ENCODE results near the gene GGT7. TPM values are rescaled to one million over a fixed set of nuclear protein-coding genes. Genes with fewer than 3 reads are reported as not detected.
"Not testable (repeated sequence)": the region's sequence is repeated elsewhere in the genome, so short reads cannot be mapped to it uniquely, and the experiment has no call there.

The GGT7 gene
- total RNA-seq: 5.1 TPM

DNA sequence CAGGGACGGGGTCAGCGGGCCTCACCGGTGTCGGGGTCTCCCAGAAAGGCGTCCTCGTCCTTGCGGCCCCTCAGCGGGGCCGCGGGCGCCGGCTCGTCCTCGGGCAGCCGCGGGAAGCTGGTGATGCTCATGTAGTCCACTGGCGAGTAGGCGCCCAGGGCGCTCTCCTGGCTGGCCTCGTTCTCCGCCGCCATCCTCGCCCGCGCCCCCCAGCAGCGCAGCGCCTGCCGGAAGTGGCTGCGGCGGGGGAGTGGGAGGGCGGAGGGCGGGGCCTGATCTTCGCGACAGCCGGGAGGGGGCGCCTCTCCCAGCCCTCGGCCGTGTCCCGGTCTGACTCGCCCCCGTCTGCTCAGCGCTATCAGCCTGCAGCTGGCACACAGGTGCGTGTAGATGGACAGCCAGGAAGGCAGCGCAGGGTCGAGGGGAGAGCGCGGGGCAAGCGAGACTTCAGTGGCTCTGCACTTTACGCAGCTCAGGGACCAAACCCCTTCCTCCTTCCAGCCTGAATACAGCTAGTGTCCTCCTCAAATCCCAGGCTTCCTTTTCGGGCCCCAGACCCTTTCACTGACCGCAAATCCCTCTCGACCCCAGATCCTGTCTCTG lies at the start of gene GGT7:
Gene GGT7 (minus strand): TSS at position 235 of the 603 bp plus-strand sequence. CDS start 41 bp downstream, at position 194.
- peak; percentile 23 for ATAC-seq

GRCh38 chr20:34921436-34921835 lies 48.8 kb upstream of the GGT7 start:
- peak; percentile 64 for ATAC-seq

GRCh38 chr20:34920055-34920454 lies 47.4 kb upstream of the GGT7 start:
- no peak for ATAC-seq

GRCh38 chr20:34916774-34917354 lies 44.2 kb upstream of the GGT7 start:
- ATAC-seq: no peak

DNA sequence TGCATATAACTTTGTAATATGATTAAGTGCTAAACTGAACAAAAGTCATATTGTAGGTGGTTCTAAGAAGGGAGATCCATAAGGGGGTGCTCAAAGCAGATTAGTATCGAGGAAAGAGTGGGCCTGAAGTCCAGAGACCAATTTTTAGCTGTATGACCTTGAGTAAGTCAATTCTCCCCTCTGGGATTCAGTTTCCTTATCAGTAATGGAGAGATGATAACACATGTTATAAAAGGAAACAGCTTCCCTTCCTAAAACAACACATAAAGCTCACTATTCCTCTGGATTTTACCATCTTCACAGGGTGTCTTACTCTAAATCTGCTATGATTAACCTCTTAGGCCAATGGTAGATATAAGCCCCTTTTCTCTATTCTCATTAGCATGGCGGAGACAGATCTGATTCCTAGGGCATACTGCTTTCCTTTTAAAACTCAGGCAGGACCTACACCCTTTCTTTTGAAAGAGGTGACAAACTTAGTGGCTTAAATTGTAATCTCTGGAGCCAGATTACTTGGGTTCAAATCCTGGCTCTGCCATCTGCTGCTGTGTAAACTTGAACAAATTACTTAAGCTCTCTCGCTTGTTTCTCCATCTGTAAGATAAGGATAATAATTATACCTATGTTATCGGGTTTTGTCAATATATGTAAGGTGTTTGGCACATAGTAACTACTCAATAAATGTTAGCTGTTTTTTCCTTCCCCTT lies 43.2 kb upstream of the GGT7 start:
- no peak for ATAC-seq

- no peak for ATAC-seq
Measured at GRCh38 chr20:34915131-34915530, 42.5 kb upstream of the GGT7 start.

- ATAC-seq: peak; percentile 89
Measured at GRCh38 chr20:34907616-34908469, 35.2 kb upstream of the GGT7 start.

DNA sequence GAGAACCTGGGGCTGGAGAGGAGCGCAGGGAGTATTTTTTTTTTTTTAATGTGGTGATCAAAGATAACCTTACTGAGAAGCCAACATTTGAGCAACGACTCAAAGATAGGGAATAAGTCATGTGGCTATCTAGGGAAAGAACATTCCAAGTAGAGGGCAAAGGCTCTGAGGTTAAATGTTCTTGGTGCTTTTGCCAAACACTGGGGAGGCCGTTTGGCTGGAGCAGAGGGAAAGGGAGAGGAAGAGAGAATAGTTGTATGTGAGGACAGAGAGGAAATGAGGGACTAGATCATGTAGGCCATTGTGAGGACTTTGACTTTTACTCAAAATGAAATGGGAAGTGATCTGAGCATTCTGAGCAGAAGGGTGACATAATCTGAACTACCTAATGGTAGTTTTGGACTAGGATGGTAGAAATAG lies 31.6 kb upstream of the GGT7 start:
- no peak for ATAC-seq

DNA sequence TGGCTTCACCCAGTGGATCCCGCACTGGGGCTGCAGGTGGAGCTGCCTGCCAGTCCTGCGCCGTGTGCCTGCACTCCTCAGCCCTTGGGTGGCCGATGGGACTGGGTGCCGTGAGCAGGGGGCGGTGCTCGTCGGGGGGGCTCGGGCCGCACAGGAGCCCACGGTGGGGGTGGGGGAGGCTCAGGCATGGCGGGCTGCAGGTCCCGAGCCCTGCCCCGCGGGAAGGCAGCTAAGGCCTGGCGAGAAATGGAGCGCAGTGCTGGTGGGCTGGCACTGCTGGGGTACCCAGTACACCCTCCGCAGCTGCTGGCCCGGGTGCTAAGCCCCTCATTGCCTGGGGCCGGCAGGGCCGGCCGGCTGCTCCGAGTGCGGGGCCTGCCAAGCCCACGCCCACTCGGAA lies 26.1 kb upstream of the GGT7 start:
- not testable (repeated sequence) for ATAC-seq

DNA sequence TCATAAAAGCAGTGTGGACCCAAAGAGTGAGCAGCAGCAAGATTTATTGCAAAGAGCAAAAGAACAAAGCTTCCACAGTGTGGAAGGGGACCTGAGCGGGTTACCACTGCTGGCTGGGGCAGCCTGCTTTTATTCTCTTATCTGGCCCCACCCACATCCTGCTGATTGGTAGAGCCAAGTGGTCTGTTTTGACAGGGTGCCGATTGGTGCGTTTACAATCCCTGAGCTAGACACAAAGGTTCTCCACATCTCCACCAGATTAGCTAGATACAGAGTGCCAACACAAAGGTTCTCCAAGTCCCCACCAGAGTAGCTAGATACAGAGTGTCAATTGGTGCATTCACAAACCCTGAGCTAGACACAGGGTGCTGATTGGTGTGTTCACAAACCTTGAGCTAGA lies 25.5 kb upstream of the GGT7 start:
- not testable (repeated sequence) for ATAC-seq

- no peak for ATAC-seq
Measured at GRCh38 chr20:34896086-34896621, 23.5 kb upstream of the GGT7 start.

DNA sequence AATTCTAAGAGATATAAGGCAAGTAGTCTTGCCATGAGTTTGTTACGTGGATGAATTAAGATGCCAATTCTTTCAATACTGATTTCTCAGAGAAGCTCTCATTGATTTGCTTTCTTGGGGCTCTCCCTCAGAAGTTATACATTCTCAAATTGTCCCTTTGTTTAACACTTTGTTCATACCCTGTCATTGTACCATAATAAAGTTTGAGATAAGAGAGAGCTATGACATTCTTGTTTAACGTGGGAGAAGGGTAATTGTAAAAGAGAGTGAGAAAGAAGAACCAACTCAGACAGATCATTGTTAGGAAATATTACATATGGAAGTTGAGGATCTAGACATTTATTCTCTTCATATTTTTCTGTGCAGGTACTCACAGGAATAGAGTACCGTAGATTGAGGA lies 22.8 kb upstream of the GGT7 start:
- no peak for ATAC-seq

- ATAC-seq: no peak
Measured at GRCh38 chr20:34894723-34895122, 22.1 kb upstream of the GGT7 start.

- ATAC-seq: no peak
Measured at GRCh38 chr20:34892671-34893070, 20.0 kb upstream of the GGT7 start.

DNA sequence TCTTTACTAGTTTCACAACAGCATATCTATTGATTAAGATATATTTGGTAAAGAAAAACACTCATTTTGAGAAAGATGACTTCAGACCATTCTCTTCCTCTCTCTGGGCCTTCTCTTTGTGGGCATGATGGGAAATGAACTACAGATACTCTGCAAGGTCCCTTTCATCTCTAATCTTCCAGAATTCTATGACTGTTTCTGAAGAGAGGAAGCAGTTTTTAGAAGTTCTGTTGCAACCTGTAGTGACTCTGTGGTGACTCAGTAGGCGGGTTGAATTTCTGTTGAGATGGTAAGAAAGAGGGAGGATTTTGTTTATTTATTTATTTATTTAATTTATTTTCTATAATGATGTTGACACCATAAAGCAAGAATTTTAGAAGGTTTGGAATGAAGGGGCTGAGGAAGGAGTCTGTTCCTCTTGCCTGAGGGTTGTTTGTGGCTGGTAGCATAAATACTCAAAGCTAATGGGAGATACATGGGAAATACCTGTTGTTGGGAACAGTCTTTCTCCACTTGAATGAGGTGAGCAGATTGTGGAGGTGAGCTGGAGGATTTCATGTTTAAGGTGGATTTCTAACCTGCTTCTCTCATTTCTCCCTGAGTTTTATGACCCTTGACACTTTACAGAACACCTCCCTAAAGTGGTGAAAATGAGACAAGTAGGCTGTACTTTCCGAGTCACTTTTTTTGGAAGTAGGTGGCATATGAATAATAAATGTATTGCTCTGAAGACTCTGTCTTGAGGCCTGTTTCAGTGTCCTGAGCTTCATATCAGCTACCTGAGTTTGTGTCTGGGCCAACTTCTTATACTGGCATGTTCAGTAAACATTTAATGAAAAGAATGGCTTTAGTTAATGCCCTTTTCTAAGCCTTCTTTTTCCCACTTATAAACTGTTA lies 18.8 kb upstream of the GGT7 start:
- peak; percentile 89 for ATAC-seq

- no peak for ATAC-seq
Measured at GRCh38 chr20:34888468-34888867, 15.8 kb upstream of the GGT7 start.

DNA sequence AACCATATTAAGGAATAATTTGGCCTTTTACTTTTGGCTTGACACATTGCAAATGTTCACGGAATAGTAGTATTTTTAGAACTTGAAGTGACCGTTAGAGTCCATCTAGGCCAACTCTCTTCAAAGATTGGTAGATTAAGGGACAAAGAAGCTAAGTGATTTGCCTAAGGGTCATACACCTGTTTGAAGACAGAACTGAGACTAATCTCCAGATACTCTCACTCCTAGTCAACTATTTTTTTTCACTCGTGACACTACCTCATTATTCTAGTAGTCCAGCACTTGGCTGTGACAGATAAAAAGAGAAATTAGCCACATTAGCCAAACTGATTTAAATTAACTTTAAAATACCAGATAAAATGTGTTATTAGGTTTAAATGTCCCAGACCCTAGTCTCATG lies 14.4 kb upstream of the GGT7 start:
- no peak for ATAC-seq

DNA sequence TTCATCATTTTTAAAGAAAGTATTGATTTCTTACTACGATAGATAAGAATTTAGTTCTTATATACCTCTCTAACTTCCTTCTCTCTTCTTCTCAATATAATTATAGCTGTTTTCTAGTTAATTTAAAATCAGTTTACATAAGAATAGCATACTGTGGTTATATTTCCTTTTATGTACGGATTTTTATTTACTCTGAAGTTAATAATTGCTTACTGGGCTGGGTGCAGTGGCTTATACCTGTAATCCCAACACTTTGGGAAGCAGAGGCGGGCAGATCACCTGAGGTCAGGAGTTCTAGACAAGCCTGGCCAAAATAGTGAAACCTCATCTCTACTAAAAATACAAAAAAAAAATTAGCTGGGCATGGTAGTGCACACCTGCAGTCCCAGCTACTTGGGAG lies 13.5 kb upstream of the GGT7 start:
- ATAC-seq: no peak

DNA sequence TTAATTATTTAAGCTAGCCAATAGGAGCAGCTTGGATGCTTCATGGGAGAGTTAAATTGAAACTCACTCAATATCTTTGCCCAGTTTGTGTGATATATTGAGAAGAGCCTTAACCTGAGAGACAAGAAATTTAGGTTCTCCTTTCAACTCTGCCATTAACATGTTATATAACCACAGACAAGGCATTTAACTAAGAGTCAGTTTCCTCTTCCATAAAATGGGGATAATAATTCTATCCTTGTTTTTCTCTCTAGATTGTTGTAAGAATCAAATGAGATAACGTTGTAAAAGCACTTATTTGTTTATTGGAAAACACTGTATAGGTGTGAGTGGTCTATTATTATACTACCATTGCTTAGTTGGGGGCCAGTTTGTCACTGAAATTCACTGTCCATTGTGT lies 11.6 kb upstream of the GGT7 start:
- no peak for ATAC-seq

DNA sequence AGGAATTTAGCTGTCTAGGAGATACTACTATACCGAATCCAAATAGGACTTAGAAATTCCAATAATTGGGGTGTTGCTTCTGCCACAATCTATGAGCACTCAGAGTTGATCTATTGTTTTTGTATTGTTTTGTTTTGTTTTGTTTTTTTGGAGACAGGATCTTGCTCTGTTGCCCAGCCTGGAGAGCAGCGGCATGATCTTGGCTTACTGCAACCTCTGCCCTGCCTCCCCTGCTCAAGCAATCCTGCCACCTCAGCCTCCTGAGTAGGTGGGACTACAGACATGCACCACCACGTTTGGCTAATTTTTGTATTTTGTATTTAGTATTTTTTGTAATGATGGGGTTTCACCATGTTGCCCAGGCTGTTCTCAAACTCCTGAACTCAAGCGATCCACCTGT lies 11.2 kb upstream of the GGT7 start:
- ATAC-seq: no peak

DNA sequence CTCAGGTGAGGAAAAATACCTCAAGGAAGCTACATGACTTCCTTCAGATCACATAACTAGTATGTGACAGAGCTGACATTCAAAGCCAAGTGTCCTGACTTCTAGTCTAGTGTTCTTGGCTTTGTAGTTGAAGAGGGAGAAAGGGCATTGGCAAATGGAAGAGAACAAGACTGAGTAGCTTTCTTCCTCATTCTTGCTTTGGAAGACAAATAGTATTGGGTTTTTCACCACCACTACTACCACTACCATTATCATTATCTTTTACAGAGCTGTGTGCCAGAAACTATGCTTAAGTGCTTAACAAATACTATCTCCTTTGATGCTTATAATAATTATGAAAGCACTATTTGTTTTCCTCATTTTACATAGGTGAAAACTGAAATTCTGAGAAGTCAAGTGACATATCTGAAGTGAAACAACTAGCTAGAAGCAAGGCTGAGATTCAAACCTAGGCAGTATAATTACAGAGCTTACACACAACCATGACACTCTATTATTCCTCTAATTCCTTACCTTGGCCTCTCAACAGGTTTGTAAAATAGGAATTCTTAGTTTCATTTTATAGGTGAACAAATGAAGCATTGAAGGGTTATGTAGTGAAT lies 10.5 kb upstream of the GGT7 start:
- no peak for ATAC-seq
